OCI-LY7 (cell line): ENCODE results near the gene C3orf52.

Source experiments
- CTCF ChIP-seq: fragments of 200-600 bp; sonication (generic); conservative IDR thresholded peaks from 2 replicates; pipeline ENCODE4 v1.5.1; 2014; ENCODE audit warnings: mild to moderate bottlenecking, antibody characterized with exemption, low read length, moderate library complexity, mixed read lengths
- EZH2phosphoT487 ChIP-seq: fragments of 200-600 bp; sonication (generic); IDR thresholded peaks from 2 replicates; pipeline ENCODE4 v1.6.1; 2018; ENCODE audit warnings: low read depth, borderline replicate concordance, mild to moderate bottlenecking, mixed run types, antibody characterized with exemption, low read length, moderate library complexity, mixed read lengths

GRCh38 chr3:112132554-112132953 is 46.4 kb downstream of the C3orf52 start:
- TF ChIP-seq CTCF (no peak), EZH2phosphoT487 (no peak)
